GM11168 (cell line): ENCODE measurements around the gene KRTAP16-1.

Experiments
- in situ Hi-C: fragments of 300-500 bp; cut with MboI; formaldehyde crosslinking; loops from one replicate; pipeline ENCODE4 v1.12.0; 2022; ENCODE audit warnings: low sequenced_read_pairs; ENCODE audit not compliant: unreplicated experiment

Gene KRTAP16-1

GRCh38 chr17:41332239-41332638, 23.1 kb upstream of the KRTAP16-1 start:
- in situ Hi-C loops, result no loop called here

GRCh38 chr17:41331606-41332005, 22.5 kb upstream of the KRTAP16-1 start:
- in situ Hi-C loops, result no loop called here

DNA sequence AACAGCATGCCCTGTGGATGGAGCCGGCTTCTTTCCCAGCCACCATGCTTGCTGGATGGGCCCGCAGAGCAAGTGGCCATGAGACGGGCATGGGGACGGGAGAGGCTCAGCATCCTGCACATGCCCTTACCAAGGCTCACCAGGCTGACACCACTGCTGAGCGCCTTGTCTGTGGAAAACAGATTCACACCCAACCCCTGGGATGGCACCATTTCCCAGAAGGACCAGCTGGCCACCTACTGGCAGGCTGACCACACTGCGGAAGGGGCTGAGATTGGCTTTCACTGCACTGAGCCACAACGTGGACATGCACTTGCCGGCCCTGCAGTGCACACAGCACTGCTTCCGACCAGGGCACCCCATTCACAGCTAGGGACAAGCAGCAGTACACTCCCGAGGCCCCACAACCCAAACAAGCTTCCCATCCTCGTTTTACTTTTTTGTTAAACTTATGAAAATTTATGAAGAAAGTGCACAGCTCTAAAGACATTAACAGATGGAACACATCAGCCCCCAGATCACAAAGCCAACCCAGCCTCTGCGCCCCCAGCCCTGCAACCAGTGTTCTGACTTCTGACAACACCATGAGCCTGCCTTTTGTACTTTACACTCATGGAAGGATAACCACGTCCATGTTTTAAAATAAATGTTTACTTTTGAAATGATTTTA, 20.3 kb upstream of the KRTAP16-1 start:
- in situ Hi-C loops, result no loop called here

DNA sequence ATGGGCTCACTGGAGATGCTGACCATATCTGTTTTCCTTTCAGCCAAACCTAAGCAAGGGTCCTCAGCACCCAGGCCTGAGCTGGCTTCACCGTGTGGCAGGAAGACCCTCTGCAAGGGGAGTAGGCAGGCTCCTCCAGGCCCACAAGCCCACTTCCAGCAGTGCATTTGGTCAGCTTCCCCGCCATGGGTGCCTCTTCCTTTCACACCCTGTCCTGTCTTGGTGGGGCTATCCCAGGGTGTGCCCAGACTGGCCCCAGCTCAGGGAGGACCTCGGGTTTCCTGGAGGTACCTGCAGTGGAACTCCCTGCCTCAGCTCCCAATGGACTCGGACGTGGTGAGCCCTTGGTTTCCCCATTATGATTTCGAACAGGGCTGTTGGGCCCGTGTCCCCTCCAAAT, 19.1 kb upstream of the KRTAP16-1 start:
- in situ Hi-C loops, result no loop called here

DNA sequence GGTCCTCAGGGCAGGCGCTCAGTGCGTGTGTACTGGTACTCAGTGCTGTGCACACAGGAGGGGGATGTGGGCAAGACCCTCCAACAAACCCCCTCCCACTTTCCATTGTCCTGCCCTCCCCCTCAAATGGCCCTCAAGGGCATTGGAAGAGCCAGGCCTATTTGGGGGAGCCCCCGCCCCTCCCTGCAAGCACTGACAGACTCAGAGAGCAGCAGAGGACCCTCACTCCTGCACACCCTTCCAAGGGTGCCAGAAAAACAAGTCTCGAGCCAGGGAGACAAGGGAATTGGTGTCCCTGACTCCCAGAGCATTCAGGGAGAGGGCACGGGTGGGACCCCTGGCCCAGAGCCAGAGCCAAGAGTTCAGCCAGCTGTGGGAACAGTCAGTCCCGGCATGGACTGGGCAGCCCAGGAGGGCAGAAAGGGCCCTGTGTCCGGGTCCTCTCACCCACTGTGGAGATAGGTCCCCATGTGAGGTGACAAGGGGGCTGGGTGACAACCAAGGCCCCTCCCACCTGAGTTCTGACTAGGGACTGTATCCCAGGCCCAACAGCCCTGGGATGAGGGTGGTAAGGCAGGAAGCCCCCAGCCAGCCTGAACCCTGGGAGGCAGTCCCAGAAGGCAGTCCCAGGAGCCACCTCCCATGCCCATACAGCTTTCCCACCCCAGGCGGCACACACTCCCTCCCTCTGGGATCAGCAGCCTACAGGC, 18.5 kb upstream of the KRTAP16-1 start:
- in situ Hi-C loops, result no loop called here

DNA sequence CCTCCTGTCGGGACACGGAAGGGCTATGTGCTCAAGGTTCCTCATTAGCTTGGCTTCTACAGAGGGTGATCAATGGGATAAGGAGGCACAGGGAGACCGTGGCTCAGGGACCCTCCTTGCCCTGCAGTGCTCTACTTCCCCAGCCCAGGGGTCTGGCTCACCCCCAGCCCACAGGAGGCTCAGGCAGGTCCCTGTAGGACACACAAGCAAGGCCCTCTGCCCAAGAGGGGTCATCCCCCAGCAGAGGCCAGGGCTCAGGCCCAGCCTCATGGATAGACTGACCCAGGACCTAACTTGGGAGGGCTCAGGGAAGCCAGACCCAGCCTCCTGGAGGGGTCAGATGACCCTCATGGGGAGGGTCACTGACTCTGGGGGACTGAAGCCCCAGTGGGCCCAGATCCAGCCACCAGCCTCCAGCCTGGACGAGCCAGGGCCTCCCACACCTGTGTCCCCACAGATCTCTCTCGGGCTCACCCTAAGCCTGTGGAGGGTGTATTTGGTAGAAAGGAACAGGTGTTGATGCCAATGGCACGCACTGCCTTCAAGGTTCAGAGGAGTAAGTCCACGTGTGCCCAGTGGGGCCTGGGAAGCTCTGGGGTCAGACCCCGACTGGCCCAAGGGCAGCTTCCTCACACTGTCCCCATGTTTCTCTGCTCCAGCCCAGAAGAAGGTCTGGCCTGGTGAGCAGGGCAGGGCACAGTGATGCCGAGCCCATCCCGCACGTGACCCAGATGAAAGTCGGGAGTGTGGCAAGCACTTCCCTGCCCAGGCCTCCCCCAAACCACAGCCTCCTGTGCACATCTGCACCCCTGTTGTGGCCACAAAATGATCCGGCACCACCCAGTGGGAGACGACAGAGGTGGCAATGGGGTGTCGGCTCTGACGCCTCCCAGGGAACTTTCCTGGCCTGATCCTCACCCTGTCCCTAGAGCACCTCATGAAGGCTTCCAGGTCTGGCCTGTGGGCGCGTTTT, 17.4 kb upstream of the KRTAP16-1 start:
- in situ Hi-C loops, result no loop called here

DNA sequence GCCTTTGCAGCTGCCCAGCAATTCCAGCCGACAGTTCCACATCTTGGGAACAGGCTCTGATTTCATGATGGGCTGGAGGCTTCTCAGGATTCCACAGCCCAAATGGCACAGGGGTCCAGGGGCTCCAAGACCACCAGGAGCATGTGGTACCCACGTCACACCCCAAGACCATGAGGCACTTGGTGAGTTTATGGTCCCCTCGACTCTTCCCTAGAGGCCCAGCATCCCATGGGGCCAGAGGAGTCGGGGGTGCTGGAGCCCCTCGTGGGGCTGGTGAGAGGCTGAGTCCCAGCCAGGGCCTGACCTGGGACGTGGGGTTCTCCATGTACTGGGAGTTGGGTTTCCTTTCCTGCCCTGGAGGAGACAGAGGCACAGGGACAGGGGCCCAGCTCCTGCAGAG, 16.5 kb upstream of the KRTAP16-1 start:
- in situ Hi-C loops, result no loop called here

DNA sequence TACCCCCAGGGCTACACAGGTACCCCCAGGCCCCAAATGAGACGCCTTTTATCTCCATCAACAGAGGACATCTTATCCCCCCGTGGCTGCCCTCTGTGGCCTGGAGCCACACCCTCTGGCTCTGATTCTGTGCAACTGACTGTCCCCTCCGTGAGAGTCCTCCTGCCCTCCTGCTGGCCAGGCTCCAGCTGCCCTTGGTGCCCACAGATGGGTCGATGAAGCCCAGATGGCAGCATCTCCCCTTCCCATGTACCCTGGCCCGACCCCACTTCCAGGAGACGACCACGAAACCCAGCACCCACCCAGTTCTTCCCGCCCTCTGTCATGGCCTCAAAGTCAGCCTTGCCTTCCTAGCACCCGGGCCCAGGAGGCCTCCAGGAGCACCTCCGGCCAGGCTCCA, 16.0 kb upstream of the KRTAP16-1 start:
- in situ Hi-C loops, result no loop called here

GRCh38 chr17:41324180-41325075, 15.3 kb upstream of the KRTAP16-1 start:
- in situ Hi-C loops, result loop anchor here (25.0 kb wide), 1 partner anchor 412 kb away; no protein-coding TSS in a partner anchor

GRCh38 chr17:41322903-41323895, 14.1 kb upstream of the KRTAP16-1 start:
- in situ Hi-C loops, result loop anchor here (25.0 kb wide), 1 partner anchor 411 kb away; no protein-coding TSS in a partner anchor

- in situ Hi-C loops, result loop anchor here (25.0 kb wide), 1 partner anchor 410 kb away; no protein-coding TSS in a partner anchor
Measured at GRCh38 chr17:41322094-41322902, 13.2 kb upstream of the KRTAP16-1 start.

- in situ Hi-C loops, result loop anchor here (25.0 kb wide), 1 partner anchor 406 kb away; no protein-coding TSS in a partner anchor
Measured at GRCh38 chr17:41318231-41318630, 9.1 kb upstream of the KRTAP16-1 start.

DNA sequence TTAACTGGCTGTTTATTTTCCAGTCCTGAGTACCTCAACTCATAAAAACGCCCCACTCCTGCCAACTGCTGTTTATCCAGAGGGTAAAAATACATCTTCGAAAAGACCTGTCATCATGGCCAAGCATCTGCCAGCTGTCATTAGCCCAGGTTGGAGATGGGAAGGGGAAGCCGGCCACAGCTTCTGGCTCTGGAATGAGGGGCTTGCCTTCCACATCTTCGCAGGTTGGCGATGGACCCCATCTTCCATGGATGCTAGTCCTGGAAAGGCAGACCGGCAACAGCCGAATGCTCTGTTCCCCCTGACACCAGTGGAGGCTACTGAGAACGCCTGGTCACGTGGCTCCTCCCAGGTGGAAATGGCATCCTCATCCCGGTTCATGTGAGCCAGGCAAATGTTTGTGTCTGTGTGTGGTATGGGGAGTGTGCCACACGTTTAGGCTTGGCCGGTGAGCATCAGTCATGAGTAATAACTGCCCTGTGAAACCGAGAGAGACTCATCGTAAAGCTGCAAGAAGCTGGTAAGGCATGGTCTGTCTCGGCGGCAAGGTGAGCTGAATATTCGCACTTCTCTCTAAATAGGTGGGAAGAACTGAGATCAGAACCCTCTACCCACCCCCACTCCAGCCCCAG, 6.8 kb upstream of the KRTAP16-1 start:
- in situ Hi-C loops, result loop anchor here (25.0 kb wide), 1 partner anchor 404 kb away; no protein-coding TSS in a partner anchor

GRCh38 chr17:41315204-41315794, 6.2 kb upstream of the KRTAP16-1 start, which contains the start of gene KRTAP17-1:
KRTAP17-1 (minus strand) TSS chr17:41315710; CDS start chr17:41315650, 60 bp downstream.
- in situ Hi-C loops, result loop anchor here (25.0 kb wide), 1 partner anchor 403 kb away; no protein-coding TSS in a partner anchor

DNA sequence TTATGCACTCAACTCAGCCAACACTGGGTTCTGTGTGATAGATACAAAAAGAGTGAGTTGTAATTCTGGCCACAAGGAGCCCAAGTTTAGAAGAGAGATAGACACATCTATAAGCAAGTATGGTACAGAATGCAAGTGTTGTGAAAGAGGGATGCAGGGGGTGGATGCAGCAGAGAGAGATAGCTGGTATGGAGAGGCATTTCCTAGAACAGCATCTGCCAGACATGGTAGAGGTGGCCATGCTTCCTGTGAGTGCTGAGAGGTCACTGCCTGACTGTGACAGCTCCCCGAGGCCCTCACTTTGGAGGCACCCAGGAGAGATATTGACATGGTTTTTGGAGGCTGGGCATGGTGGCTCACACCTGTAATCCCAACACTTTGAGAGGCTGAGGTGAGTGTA, 2.0 kb upstream of the KRTAP16-1 start:
- in situ Hi-C loops, result loop anchor here (25.0 kb wide), 1 partner anchor 399 kb away; no protein-coding TSS in a partner anchor

- in situ Hi-C loops, result loop anchor here (25.0 kb wide), 1 partner anchor 396 kb away; no protein-coding TSS in a partner anchor
Measured at GRCh38 chr17:41308251-41308917, 725 bp downstream of the KRTAP16-1 start.
